Measurements from ENCODE around the gene TMEM120A.

DNA sequence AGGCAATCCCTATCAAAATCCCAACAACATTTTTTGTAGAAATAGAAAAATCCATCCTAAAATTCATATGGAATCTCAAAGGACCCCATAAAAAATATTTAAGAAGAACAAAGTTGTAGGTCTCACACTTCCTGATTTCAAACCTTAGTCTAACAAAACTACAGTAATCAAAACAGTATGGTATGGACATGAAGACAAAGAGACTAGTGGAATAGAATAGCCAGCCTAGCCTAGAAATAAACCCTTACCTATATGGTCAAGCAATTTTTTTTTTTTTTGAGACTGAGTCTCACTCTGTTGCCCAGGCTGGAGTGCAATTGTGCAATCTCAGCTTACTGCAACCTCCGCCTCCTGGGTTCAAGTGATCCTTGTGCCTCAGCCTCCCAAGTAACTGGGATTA, 3.6 kb upstream of the TMEM120A start:
- TF ChIP-seq CTCF (IDR thresholded peaks at IDR 0.05) (no peak), POLR2A (IDR thresholded peaks at IDR 0.05) (no peak)

All from esophagus squamous epithelium (tissue), 4 donors.